ENCODE data around the gene COX7A2L. TPM values are rescaled to one million over a fixed set of nuclear protein-coding genes. Genes with fewer than 3 reads are reported as not detected.

Gene COX7A2L
- total and polyA plus RNA-seq, 7 experiments from 2014 or later: 57.3 to 204 (median 84.1) TPM

DNA sequence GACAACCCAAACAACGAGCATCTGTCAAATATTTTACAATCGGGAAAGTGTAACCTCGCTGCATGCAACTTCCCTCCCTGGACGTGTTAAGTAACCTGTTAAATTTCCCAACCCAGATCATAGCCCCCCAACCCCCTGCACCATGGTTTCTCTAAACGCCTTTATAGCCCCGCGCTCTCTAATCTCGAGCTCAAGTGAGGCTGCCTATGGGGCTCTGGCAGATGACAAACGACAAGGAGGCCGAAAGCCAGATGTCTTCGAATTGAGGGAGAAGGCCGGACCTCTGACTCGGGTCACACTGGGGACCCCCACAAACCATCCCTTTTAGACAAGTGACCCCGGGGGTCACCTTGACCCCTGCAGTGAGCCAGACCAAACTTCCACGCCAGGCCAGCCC is 526 bp downstream of the COX7A2L start:
- no peak for ATAC-seq
- peak overlapping the region; percentile 92 for H3K27ac ChIP-seq (ENCODE audit: low read depth, low read length)
- H3K4me1 ChIP-seq (ENCODE audit: control insufficient read depth in 2 of 2, insufficient read depth in 2 of 2, low read length in 2 of 2): peaks cover 23 to 24% of the 10 kb centered on the region in 2 donors
- peak overlapping the region; percentile 87 to 98 (median 95) for H3K4me3 Mint-ChIP-seq
- H3K27ac Mint-ChIP-seq: peak overlapping the region; percentile 90 to 100 (median 98)
- peaks cover 0 to 11% (median 6%) of the 10 kb centered on the region in 5 donors for H3K36me3 Mint-ChIP-seq
- no peaks in the 10 kb centered on the region for H3K27me3 ChIP-seq (ENCODE audit: control insufficient read depth in 2 of 2, insufficient read depth in 2 of 2, low read length in 2 of 2)
- H3K9me3 ChIP-seq (ENCODE audit: control insufficient read depth in 2 of 3, low read length in 3 of 3): no peaks in the 10 kb centered on the region
- H3K27me3 Mint-ChIP-seq: no peaks in the 10 kb centered on the region
- H3K4me3 ChIP-seq (ENCODE audit: low read length): peak overlapping the region; percentile 82
- peaks cover 0 to 2% (median 0%) of the 10 kb centered on the region in 11 donors for H3K9me3 Mint-ChIP-seq
- intact Hi-C loops (cut with micrococcal nuclease): loop anchor here (2.0 to 10.0 kb wide), 9 partner anchors 32 to 2004 kb away; partner anchors contain the start of genes ZFP36L2 (in 2 of the 2), CAMKMT (in 1 of the 2), DYNC2LI1 (in 1 of the 2) and PREPL (in 1 of the 2)
- ChIA-PET CTCF (interaction anchor here (0.5 to 1.5 kb wide), 2 partner anchors 51 to 264 kb away, joined by 3 read pairs; no protein-coding TSS in a partner anchor), POLR2A (interaction anchor here (0.6 to 2.4 kb wide), 7 partner anchors 9 to 450 kb away, joined by 3 to 21 read pairs (median 5); no protein-coding TSS in a partner anchor)
- peaks cover 0 to 5% (median 0%) of the 10 kb centered on the region in 3 experiments for H3K36me3 ChIP-seq (ENCODE audit: control insufficient read depth in 2 of 3, insufficient read depth in 3 of 3, low read length in 3 of 3)
- peaks cover 36 to 59% (median 54%) of the 10 kb centered on the region in 7 donors for H3K4me1 Mint-ChIP-seq
- DNase-seq: peak in 3 of 9 donors; percentile 11 to 16 (median 16)

- Mint-ChIP-seq H3K9me3 (peaks cover 0 to 2% (median 0%) of the 10 kb centered on the region in 11 donors), H3K27ac (peak overlapping the region; percentile 90 to 100 (median 98)), H3K4me3 (peak overlapping the region; percentile 87 to 98 (median 95)), H3K27me3 (no peaks in the 10 kb centered on the region), H3K36me3 (peaks cover 0 to 11% (median 6%) of the 10 kb centered on the region in 5 donors), H3K4me1 (peaks cover 36 to 64% (median 58%) of the 10 kb centered on the region in 7 donors)
- peaks cover 23 to 24% of the 10 kb centered on the region in 2 donors for H3K4me1 ChIP-seq (ENCODE audit: control insufficient read depth in 2 of 2, insufficient read depth in 2 of 2, low read length in 2 of 2)
- ATAC-seq: no peak
- intact Hi-C loops (cut with micrococcal nuclease): loop anchor here (2.0 to 10.0 kb wide), 9 partner anchors 31 to 2005 kb away; partner anchors contain the start of genes ZFP36L2 (in 2 of the 2), CAMKMT (in 1 of the 2), DYNC2LI1 (in 1 of the 2) and PREPL (in 1 of the 2)
- ChIA-PET CTCF (interaction anchor here (0.5 kb wide), 1 partner anchor 50 kb away, joined by 3 read pairs; no protein-coding TSS in a partner anchor), POLR2A (interaction anchor here (0.6 to 1.6 kb wide), 3 partner anchors 9 to 35 kb away, joined by 3 to 5 read pairs (median 4); no protein-coding TSS in a partner anchor)
- peaks cover 0 to 5% (median 0%) of the 10 kb centered on the region in 3 experiments for H3K36me3 ChIP-seq (ENCODE audit: control insufficient read depth in 2 of 3, insufficient read depth in 3 of 3, low read length in 3 of 3)
- no peak for DNase-seq
- H3K9me3 ChIP-seq (ENCODE audit: control insufficient read depth in 2 of 3, low read length in 3 of 3): no peaks in the 10 kb centered on the region
- H3K4me3 ChIP-seq (ENCODE audit: low read length): peak overlapping the region; percentile 82
- H3K27me3 ChIP-seq (ENCODE audit: control insufficient read depth in 2 of 2, insufficient read depth in 2 of 2, low read length in 2 of 2): no peaks in the 10 kb centered on the region
- H3K27ac ChIP-seq (ENCODE audit: low read depth, low read length): peak overlapping the region; percentile 92
Measured at GRCh38 chr2:42359965-42360483, 993 bp downstream of the COX7A2L start.

- Histone ChIP-seq H3K4me1 (ENCODE audit: control insufficient read depth in 2 of 2, insufficient read depth in 2 of 2, low read length in 2 of 2) (peaks cover 23 to 24% of the 10 kb centered on the region in 2 donors), H3K27me3 (ENCODE audit: control insufficient read depth in 2 of 2, insufficient read depth in 2 of 2, low read length in 2 of 2) (no peaks in the 10 kb centered on the region), H3K36me3 (ENCODE audit: control insufficient read depth in 2 of 3, insufficient read depth in 3 of 3, low read length in 3 of 3) (peaks cover 0 to 5% (median 0%) of the 10 kb centered on the region in 3 experiments), H3K27ac (ENCODE audit: low read depth, low read length) (peak overlapping the region; percentile 92), H3K4me3 (ENCODE audit: low read length) (peak overlapping the region; percentile 82), H3K9me3 (ENCODE audit: control insufficient read depth in 2 of 3, low read length in 3 of 3) (no peaks in the 10 kb centered on the region)
- Mint-ChIP-seq H3K4me3 (peak overlapping the region; percentile 87 to 98 (median 95)), H3K9me3 (peaks cover 0 to 2% (median 0%) of the 10 kb centered on the region in 11 donors), H3K27me3 (no peaks in the 10 kb centered on the region), H3K4me1 (peaks cover 36 to 70% (median 64%) of the 10 kb centered on the region in 7 donors), H3K36me3 (peaks cover 0 to 11% (median 6%) of the 10 kb centered on the region in 5 donors), H3K27ac (peak overlapping the region; percentile 90 to 100 (median 98))
- intact Hi-C loops (cut with micrococcal nuclease): no loop called here
- ChIA-PET POLR2A (interaction anchor here (0.6 to 1.6 kb wide), 3 partner anchors 8 to 1877 kb away, joined by 4 to 5 read pairs (median 5); no protein-coding TSS in a partner anchor), CTCF (no interaction called here)
- DNase-seq (no peak), ATAC-seq (no peak)
Measured at GRCh38 chr2:42359304-42359964, 1.6 kb downstream of the COX7A2L start.

- H3K36me3 ChIP-seq (ENCODE audit: control insufficient read depth in 2 of 3, insufficient read depth in 3 of 3, low read length in 3 of 3): peaks cover 0 to 40% (median 5%) of the 10 kb centered on the region in 3 experiments
Measured at GRCh38 chr2:42353792-42354429, 7.1 kb downstream of the COX7A2L start.

GRCh38 chr2:42351864-42352263 is 9.2 kb downstream of the COX7A2L start:
- H3K36me3 Mint-ChIP-seq: peaks cover 0 to 58% (median 26%) of the 10 kb centered on the region in 5 donors
- intact Hi-C loops (cut with micrococcal nuclease): no loop called here
- DNase-seq (no peak), ATAC-seq (no peak)
- no peaks in the 10 kb centered on the region for H3K27me3 Mint-ChIP-seq
- peaks cover 0 to 2% (median 0%) of the 10 kb centered on the region in 11 donors for H3K9me3 Mint-ChIP-seq
- CTCF ChIA-PET: interaction anchor here (0.5 kb wide), 1 partner anchor 65 kb away, joined by 3 read pairs; no protein-coding TSS in a partner anchor
- Histone ChIP-seq H3K9me3 (ENCODE audit: control insufficient read depth in 2 of 3, low read length in 3 of 3) (no peaks in the 10 kb centered on the region), H3K27ac (ENCODE audit: low read depth, low read length) (no peak overlapping the region), H3K36me3 (ENCODE audit: control insufficient read depth in 2 of 3, insufficient read depth in 3 of 3, low read length in 3 of 3) (peaks cover 0 to 40% (median 5%) of the 10 kb centered on the region in 3 experiments), H3K4me3 (ENCODE audit: low read length) (no peak overlapping the region), H3K4me1 (ENCODE audit: control insufficient read depth in 2 of 2, insufficient read depth in 2 of 2, low read length in 2 of 2) (peaks cover 0 to 3% of the 10 kb centered on the region in 2 donors), H3K27me3 (ENCODE audit: control insufficient read depth in 2 of 2, insufficient read depth in 2 of 2, low read length in 2 of 2) (no peaks in the 10 kb centered on the region)
- no peak overlapping the region for H3K4me3 Mint-ChIP-seq
- POLR2A ChIA-PET: interaction anchor here (0.7 kb wide), 1 partner anchor 8 kb away, joined by 5 read pairs; no protein-coding TSS in a partner anchor
- H3K27ac Mint-ChIP-seq: peak overlapping the region in 1 of 9 donors; percentile 36
- peaks cover 14 to 58% (median 49%) of the 10 kb centered on the region in 7 donors for H3K4me1 Mint-ChIP-seq

More at GRCh38 chr2:42353792-42354429, 7.1 kb downstream of the COX7A2L start:
- POLR2A ChIA-PET: no interaction called here
- Mint-ChIP-seq H3K27me3 (no peaks in the 10 kb centered on the region), H3K9me3 (peaks cover 0 to 2% (median 0%) of the 10 kb centered on the region in 11 donors), H3K36me3 (peaks cover 0 to 45% (median 17%) of the 10 kb centered on the region in 5 donors), H3K27ac (peak overlapping the region in 7 of 9 donors; percentile 26 to 81 (median 59)), H3K4me1 (peaks cover 27 to 77% (median 64%) of the 10 kb centered on the region in 7 donors), H3K4me3 (peak overlapping the region in 1 of 10 donors; percentile 39)
- no peaks in the 10 kb centered on the region for H3K27me3 ChIP-seq (ENCODE audit: control insufficient read depth in 2 of 2, insufficient read depth in 2 of 2, low read length in 2 of 2)
- no peak for ATAC-seq
- CTCF ChIA-PET: no interaction called here
- no peaks in the 10 kb centered on the region for H3K9me3 ChIP-seq (ENCODE audit: control insufficient read depth in 2 of 3, low read length in 3 of 3)
- H3K4me1 ChIP-seq (ENCODE audit: control insufficient read depth in 2 of 2, insufficient read depth in 2 of 2, low read length in 2 of 2): peaks cover 7 to 12% of the 10 kb centered on the region in 2 donors
- peak overlapping the region; percentile 12 for H3K27ac ChIP-seq (ENCODE audit: low read depth, low read length)
- no peak for DNase-seq
- intact Hi-C loops (cut with micrococcal nuclease): no loop called here
- H3K4me3 ChIP-seq (ENCODE audit: low read length): no peak overlapping the region
